GM13976 (cell line): ENCODE measurements around the gene AQR.

Experiments
- DNase-seq: peaks from one replicate; pipeline ENCODE4 v3.0.0; 2012; ENCODE audit warnings: low spot score
- CTCF ChIP-seq: IDR thresholded peaks from 2 replicates; pipeline ENCODE4 v1.5.1; 2012; ENCODE audit warnings: borderline replicate concordance, mild to moderate bottlenecking; ENCODE audit not compliant: insufficient read depth; ENCODE audit errors: extremely low read depth, missing control alignments, control extremely low read depth
- in situ Hi-C: fragments of 300-500 bp; cut with MboI; formaldehyde crosslinking; loops from one replicate; pipeline ENCODE4 v1.12.0; 2022; ENCODE audit warnings: low sequenced_read_pairs, mixed read lengths, inconsistent platforms; ENCODE audit not compliant: unreplicated experiment

AQR gene

DNA sequence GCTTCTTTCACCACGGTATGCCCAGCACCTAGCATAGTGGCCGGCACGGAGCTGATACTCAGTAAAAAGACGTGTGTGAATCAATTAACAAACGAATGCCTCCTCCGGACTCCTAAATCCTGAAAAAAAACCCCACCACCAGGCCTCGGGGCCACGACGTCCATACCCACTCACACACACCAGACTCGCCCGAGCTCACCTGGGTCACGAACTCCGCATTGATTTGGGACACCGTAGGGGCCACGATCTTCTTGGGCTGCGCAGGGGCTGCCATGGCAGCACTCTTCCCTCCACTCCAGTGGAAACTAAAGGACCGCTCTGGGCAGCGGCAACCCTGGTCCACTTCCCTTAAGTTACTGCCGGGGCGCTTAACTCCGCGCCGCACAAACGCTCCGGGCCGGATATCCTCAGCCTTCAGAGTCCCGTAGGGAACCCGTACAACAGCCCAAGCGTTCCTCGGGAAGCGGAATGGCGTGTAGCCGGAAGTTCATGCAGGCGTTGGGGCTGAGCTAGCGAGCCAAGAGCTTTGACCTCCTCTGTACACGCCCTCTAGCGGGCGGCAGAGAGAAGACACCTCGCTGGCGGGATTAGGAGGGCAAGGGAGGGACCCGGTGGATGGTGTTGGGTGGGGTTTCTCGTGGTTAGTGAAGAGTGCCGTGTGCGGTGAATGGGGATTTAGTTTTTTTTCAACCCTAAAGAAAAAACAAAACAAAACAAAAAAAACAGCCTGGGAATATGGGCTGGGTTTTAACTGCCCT is at the start of gene AQR:
Gene AQR, minus strand, starts transcription at position 403 of the 758 bp plus-strand sequence. Its CDS starts 129 bp downstream, at position 274.
- in situ Hi-C loops, result no loop called here
- TF ChIP-seq CTCF, result peak; percentile 80

GRCh38 chr15:35014241-35014640 is 44.7 kb upstream of the AQR start:
- no peak for TF ChIP-seq CTCF
- in situ Hi-C loops, result no loop called here
- no peak for DNase-seq

More for the DNA sequence above, at the start of gene AQR:
- peak; percentile 92 for DNase-seq

- no peak for DNase-seq
- in situ Hi-C loops, result no loop called here
- TF ChIP-seq CTCF, result no peak
These were observed 43.8 kb upstream of the AQR start for GRCh38 chr15:35013370-35013769.

DNA sequence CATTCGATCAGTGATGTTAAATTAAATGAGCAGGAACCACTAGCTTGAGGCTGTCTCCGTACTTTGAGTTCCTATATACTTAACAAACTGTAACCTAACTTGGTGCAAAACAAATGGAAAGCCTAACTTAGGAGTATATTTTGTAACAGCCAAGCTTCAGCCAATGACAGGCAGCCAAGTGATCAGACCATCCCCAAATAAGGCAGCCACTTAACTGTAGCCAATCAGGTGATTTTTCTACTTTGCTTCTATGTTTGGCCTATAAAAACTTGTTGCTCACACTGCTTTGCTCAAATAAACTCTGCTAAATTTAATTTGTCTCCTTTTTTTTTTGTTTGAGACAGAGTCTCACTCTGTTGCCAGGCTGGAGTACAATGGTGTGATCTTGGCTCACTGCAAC is 37.9 kb upstream of the AQR start:
- TF ChIP-seq CTCF, result no peak
- in situ Hi-C loops, result no loop called here
- DNase-seq, result no peak

DNA sequence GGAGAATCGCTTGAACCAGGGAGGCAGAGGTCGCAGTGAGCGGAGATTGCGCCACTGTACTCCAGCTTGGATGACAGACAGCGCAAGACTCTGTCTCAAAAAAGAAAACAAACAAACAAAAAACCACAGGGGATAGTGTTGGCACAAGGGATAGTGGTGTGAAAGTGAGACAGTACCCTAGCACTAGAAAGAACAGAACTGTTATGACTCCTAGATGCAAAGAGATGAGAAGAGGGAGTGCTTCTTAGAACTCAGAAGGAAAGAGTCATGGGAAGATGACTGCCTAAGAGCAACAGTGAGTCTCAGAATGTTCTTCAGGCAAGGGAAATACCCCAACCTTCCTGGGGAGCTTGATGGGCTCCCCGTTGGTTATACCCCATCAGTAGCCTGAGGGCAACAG is 36.4 kb upstream of the AQR start:
- no peak for DNase-seq
- TF ChIP-seq CTCF, result no peak
- in situ Hi-C loops, result no loop called here

DNA sequence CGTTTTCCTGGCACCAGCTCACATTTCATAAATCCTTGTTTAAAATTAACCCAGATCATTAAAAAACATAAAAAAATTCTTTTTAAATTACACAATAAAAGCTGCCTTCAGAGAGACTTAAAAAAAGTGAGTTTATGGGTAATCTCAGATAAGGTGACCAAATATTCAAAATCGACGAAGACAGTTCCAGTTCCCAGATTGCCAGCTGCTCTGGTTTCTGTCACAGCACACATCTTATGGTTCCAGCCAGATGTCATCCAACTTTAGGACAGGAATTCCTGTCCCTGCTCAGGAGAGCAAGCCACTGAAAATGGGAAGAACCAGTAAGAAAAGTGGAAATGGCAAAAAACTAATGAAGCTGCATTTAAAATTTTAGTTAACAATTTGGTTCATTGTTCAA is 34.4 kb upstream of the AQR start:
- TF ChIP-seq CTCF, result no peak
- in situ Hi-C loops, result no loop called here
- DNase-seq, result no peak
